ENCODE data around the gene FOSL2. TPM values are rescaled to one million over a fixed set of nuclear protein-coding genes. Genes with fewer than 3 reads are reported as not detected.

The FOSL2 gene
- 59.0 TPM for total RNA-seq

GRCh38 chr2:28392297-28393113 lies at the start of gene FOSL2:
FOSL2 (plus strand) TSS chr2:28392858; CDS start chr2:28393721, 863 bp downstream.

Small RNAs within 50 kb of the gene (small RNA-seq; reads per million reads assigned to genes)
- not detected for gene AC104695.3 (ENCODE audit: low replicate concordance)
- gene SNRPGP7 (ENCODE audit: low replicate concordance), result not detected

Other genes starting within 250 kb of the FOSL2 start
- 2.6 TPM for gene PLB1, start 103.2 kb downstream of the FOSL2 start, total RNA-seq

Data from metanephros (tissue), 2 donors.